Activated T-cell treated with anti-CD3 and anti-CD28 coated beads for 4 hours (primary cell): ENCODE data around the gene CCNE1.
A peak's percentile ranks its signal among the peaks of the same experiment; 100 is the strongest.

Source experiments
- DNase-seq: peaks from one replicate; pipeline ENCODE4 v3.0.0-alpha.2; 2020

The CCNE1 gene

GRCh38 chr19:29811125-29812079 is at the start of gene CCNE1:
CCNE1 (plus strand) TSS chr19:29811991; CDS start chr19:29812556, 565 bp downstream.
- DNase-seq, result peak; percentile 95

- DNase-seq, result no peak
These were observed 48.6 kb upstream of the CCNE1 start for GRCh38 chr19:29763196-29763595.

- no peak for DNase-seq
These were observed 47.4 kb upstream of the CCNE1 start for GRCh38 chr19:29764361-29764760.

GRCh38 chr19:29766100-29766499 is 45.7 kb upstream of the CCNE1 start:
- DNase-seq, result no peak

- no peak for DNase-seq
These were observed 44.6 kb upstream of the CCNE1 start for GRCh38 chr19:29767039-29767735.

GRCh38 chr19:29768166-29768565 is 43.6 kb upstream of the CCNE1 start:
- no peak for DNase-seq

- no peak for DNase-seq
These were observed 41.8 kb upstream of the CCNE1 start for GRCh38 chr19:29769997-29770396.

GRCh38 chr19:29770648-29771047 is 41.1 kb upstream of the CCNE1 start:
- DNase-seq, result no peak

- peak; percentile 6 for DNase-seq
These were observed 39.9 kb upstream of the CCNE1 start for GRCh38 chr19:29771708-29772414.

GRCh38 chr19:29772696-29773095 is 39.1 kb upstream of the CCNE1 start:
- no peak for DNase-seq

GRCh38 chr19:29773141-29773540 is 38.6 kb upstream of the CCNE1 start:
- DNase-seq, result no peak

GRCh38 chr19:29774126-29774525 is 37.7 kb upstream of the CCNE1 start:
- DNase-seq, result no peak

GRCh38 chr19:29777781-29778309 is 33.9 kb upstream of the CCNE1 start:
- DNase-seq, result no peak

GRCh38 chr19:29779921-29780320 is 31.9 kb upstream of the CCNE1 start:
- no peak for DNase-seq

GRCh38 chr19:29781386-29782259 is 30.2 kb upstream of the CCNE1 start:
- no peak for DNase-seq

- no peak for DNase-seq
These were observed 29.6 kb upstream of the CCNE1 start for GRCh38 chr19:29782260-29782580.

GRCh38 chr19:29783627-29784190 is 28.1 kb upstream of the CCNE1 start:
- no peak for DNase-seq

- DNase-seq, result no peak
These were observed 27.1 kb upstream of the CCNE1 start for GRCh38 chr19:29784598-29785223.

GRCh38 chr19:29785360-29785759 is 26.4 kb upstream of the CCNE1 start:
- no peak for DNase-seq

GRCh38 chr19:29785955-29786589 is 25.7 kb upstream of the CCNE1 start:
- no peak for DNase-seq

- no peak for DNase-seq
These were observed 24.5 kb upstream of the CCNE1 start for GRCh38 chr19:29787281-29787680.
